Forelimb muscle (tissue), 1 donor: Measurements from ENCODE around the gene IL17D. TPM values are rescaled to one million over a fixed set of nuclear protein-coding genes. Genes with fewer than 3 reads are reported as not detected.
A peak's percentile ranks its signal among the peaks of the same experiment; 100 is the strongest.
"Not testable (repeated sequence)": the region's sequence is repeated elsewhere in the genome, so short reads cannot be mapped to it uniquely, and the experiment has no call there.

Source experiments
- DNase-seq: peaks from one replicate; pipeline ENCODE4 v3.0.0-alpha.2; 2013; ENCODE audit warnings: low read depth
- polyA plus RNA-seq: library from polyadenylated mRNA; unstranded; fragments of 120-200 nt; gene quantifications from one replicate; pipeline ENCODE4 v1.2.1, GENCODE V29; 2013; ENCODE audit not compliant: insufficient read length

IL17D gene
- polyA plus RNA-seq, 1 donor, result 30.1 TPM

GRCh38 chr13:20719783-20720182 lies 16.3 kb downstream of the IL17D start:
- no peak for DNase-seq

- no peak for DNase-seq
Measured at GRCh38 chr13:20720499-20720898, 17.0 kb downstream of the IL17D start.

- DNase-seq, result no peak
Measured at GRCh38 chr13:20721058-20721453, 17.6 kb downstream of the IL17D start.

- no peak for DNase-seq
Measured at GRCh38 chr13:20721454-20722357, 18.2 kb downstream of the IL17D start.

- no peak for DNase-seq
Measured at GRCh38 chr13:20727856-20728255, 24.4 kb downstream of the IL17D start.

GRCh38 chr13:20728579-20729311 lies 25.2 kb downstream of the IL17D start:
- DNase-seq, result peak; percentile 67

- no peak for DNase-seq
Measured at GRCh38 chr13:20729633-20730585, 26.4 kb downstream of the IL17D start.

GRCh38 chr13:20738616-20739015 lies 35.1 kb downstream of the IL17D start:
- no peak for DNase-seq

GRCh38 chr13:20740021-20740420 lies 36.5 kb downstream of the IL17D start:
- no peak for DNase-seq

- not testable (repeated sequence) for DNase-seq
Measured at GRCh38 chr13:20743830-20744404, 40.4 kb downstream of the IL17D start.

GRCh38 chr13:20749377-20749776 lies 45.9 kb downstream of the IL17D start:
- DNase-seq, result no peak

- DNase-seq, result no peak
Measured at GRCh38 chr13:20754009-20754408, 50.5 kb downstream of the IL17D start.

GRCh38 chr13:20760872-20761271 lies 57.4 kb downstream of the IL17D start:
- no peak for DNase-seq

- DNase-seq, result no peak
Measured at GRCh38 chr13:20767309-20767943, 63.9 kb downstream of the IL17D start.

GRCh38 chr13:20769091-20769490 lies 65.6 kb downstream of the IL17D start:
- no peak for DNase-seq

- DNase-seq, result no peak
Measured at GRCh38 chr13:20769834-20770233, 66.3 kb downstream of the IL17D start.

Other genes with a start within 250 kb of the IL17D start
- 26.3 TPM for gene CRYL1, start 177.8 kb upstream of the IL17D start, polyA plus RNA-seq
- 15.5 TPM for gene IFT88, start 136.5 kb upstream of the IL17D start, polyA plus RNA-seq
- gene EEF1AKMT1, start 70.3 kb downstream of the IL17D start, polyA plus RNA-seq, result 11.5 TPM
- gene XPO4, start 199.0 kb downstream of the IL17D start, polyA plus RNA-seq, result 23.9 TPM